Activated CD8-positive, alpha-beta memory T cell treated with anti-CD3 and anti-CD28 coated beads for 4 hours (primary cell): ENCODE results near the gene RGS16.

ENCODE experiments used
- DNase-seq, 2 donors: peaks; one replicate each; pipeline ENCODE4 v3.0.0-alpha.2; 2020; ENCODE audit warnings: low read depth in 2 of 2

Gene RGS16

GRCh38 chr1:182584746-182585145, 19.4 kb downstream of the RGS16 start:
- DNase-seq = no peak

- no peak for DNase-seq
These were observed 23.5 kb downstream of the RGS16 start for GRCh38 chr1:182580736-182581135.

- no peak for DNase-seq
These were observed 28.5 kb downstream of the RGS16 start for GRCh38 chr1:182575540-182576149.

GRCh38 chr1:182574156-182574555, 30.0 kb downstream of the RGS16 start:
- no peak for DNase-seq

- no peak for DNase-seq
These were observed 33.6 kb downstream of the RGS16 start for GRCh38 chr1:182570611-182570970.

- DNase-seq = no peak
These were observed 34.1 kb downstream of the RGS16 start for GRCh38 chr1:182569939-182570610.

GRCh38 chr1:182568647-182569284, 35.4 kb downstream of the RGS16 start:
- DNase-seq = no peak

GRCh38 chr1:182567629-182568028, 36.6 kb downstream of the RGS16 start:
- no peak for DNase-seq

GRCh38 chr1:182565537-182565936, 38.7 kb downstream of the RGS16 start:
- no peak for DNase-seq

GRCh38 chr1:182564406-182565004, 39.7 kb downstream of the RGS16 start:
- DNase-seq = no peak

GRCh38 chr1:182563095-182563494, 41.1 kb downstream of the RGS16 start:
- no peak for DNase-seq

- no peak for DNase-seq
These were observed 42.7 kb downstream of the RGS16 start for GRCh38 chr1:182561456-182561855.

GRCh38 chr1:182560392-182560984, 43.7 kb downstream of the RGS16 start:
- no peak for DNase-seq

- no peak for DNase-seq
These were observed 47.9 kb downstream of the RGS16 start for GRCh38 chr1:182556279-182556678.

GRCh38 chr1:182555493-182555892, 48.7 kb downstream of the RGS16 start:
- DNase-seq = no peak

- DNase-seq = no peak
These were observed 51.7 kb downstream of the RGS16 start for GRCh38 chr1:182552527-182552926.

GRCh38 chr1:182549811-182550210, 54.4 kb downstream of the RGS16 start:
- no peak for DNase-seq

- no peak for DNase-seq
These were observed 54.8 kb downstream of the RGS16 start for GRCh38 chr1:182549346-182549745.
